CD1c-positive myeloid dendritic cell (primary cell): Measurements from ENCODE around the gene SPRED2.

ENCODE experiments used
- DNase-seq: peaks from one replicate; pipeline ENCODE4 v3.0.0-alpha.2; 2016; ENCODE audit errors: extremely low spot score

SPRED2 gene

GRCh38 chr2:65277118-65277517 is 155.3 kb downstream of the SPRED2 start:
- no peak for DNase-seq

GRCh38 chr2:65276609-65277008 is 155.8 kb downstream of the SPRED2 start:
- DNase-seq: no peak

- no peak for DNase-seq
These were observed 157.1 kb downstream of the SPRED2 start for GRCh38 chr2:65275141-65275915.

GRCh38 chr2:65273344-65273743 is 159.1 kb downstream of the SPRED2 start:
- DNase-seq: no peak

- no peak for DNase-seq
These were observed 163.4 kb downstream of the SPRED2 start for GRCh38 chr2:65268957-65269356.

GRCh38 chr2:65267008-65267407 is 165.4 kb downstream of the SPRED2 start:
- no peak for DNase-seq

- no peak for DNase-seq
These were observed 166.7 kb downstream of the SPRED2 start for GRCh38 chr2:65265671-65266045.

- peak; percentile 50 for DNase-seq
These were observed 167.4 kb downstream of the SPRED2 start for GRCh38 chr2:65264821-65265670.

- no peak for DNase-seq
These were observed 168.4 kb downstream of the SPRED2 start for GRCh38 chr2:65263986-65264385.

GRCh38 chr2:65263262-65263661 is 169.1 kb downstream of the SPRED2 start:
- DNase-seq: no peak

GRCh38 chr2:65261676-65262075 is 170.7 kb downstream of the SPRED2 start:
- no peak for DNase-seq
